OCI-M2 (cell line): ENCODE results near the gene USP47.

Experiments used
- DNase-seq: peaks from one replicate; lab custom pipeline; 2025; ENCODE audit not compliant: unreplicated experiment; lab: John Stamatoyannopoulos, UW

Gene USP47, protein sequence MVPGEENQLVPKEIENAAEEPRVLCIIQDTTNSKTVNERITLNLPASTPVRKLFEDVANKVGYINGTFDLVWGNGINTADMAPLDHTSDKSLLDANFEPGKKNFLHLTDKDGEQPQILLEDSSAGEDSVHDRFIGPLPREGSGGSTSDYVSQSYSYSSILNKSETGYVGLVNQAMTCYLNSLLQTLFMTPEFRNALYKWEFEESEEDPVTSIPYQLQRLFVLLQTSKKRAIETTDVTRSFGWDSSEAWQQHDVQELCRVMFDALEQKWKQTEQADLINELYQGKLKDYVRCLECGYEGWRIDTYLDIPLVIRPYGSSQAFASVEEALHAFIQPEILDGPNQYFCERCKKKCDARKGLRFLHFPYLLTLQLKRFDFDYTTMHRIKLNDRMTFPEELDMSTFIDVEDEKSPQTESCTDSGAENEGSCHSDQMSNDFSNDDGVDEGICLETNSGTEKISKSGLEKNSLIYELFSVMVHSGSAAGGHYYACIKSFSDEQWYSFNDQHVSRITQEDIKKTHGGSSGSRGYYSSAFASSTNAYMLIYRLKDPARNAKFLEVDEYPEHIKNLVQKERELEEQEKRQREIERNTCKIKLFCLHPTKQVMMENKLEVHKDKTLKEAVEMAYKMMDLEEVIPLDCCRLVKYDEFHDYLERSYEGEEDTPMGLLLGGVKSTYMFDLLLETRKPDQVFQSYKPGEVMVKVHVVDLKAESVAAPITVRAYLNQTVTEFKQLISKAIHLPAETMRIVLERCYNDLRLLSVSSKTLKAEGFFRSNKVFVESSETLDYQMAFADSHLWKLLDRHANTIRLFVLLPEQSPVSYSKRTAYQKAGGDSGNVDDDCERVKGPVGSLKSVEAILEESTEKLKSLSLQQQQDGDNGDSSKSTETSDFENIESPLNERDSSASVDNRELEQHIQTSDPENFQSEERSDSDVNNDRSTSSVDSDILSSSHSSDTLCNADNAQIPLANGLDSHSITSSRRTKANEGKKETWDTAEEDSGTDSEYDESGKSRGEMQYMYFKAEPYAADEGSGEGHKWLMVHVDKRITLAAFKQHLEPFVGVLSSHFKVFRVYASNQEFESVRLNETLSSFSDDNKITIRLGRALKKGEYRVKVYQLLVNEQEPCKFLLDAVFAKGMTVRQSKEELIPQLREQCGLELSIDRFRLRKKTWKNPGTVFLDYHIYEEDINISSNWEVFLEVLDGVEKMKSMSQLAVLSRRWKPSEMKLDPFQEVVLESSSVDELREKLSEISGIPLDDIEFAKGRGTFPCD (N-terminal part only)

DNA sequence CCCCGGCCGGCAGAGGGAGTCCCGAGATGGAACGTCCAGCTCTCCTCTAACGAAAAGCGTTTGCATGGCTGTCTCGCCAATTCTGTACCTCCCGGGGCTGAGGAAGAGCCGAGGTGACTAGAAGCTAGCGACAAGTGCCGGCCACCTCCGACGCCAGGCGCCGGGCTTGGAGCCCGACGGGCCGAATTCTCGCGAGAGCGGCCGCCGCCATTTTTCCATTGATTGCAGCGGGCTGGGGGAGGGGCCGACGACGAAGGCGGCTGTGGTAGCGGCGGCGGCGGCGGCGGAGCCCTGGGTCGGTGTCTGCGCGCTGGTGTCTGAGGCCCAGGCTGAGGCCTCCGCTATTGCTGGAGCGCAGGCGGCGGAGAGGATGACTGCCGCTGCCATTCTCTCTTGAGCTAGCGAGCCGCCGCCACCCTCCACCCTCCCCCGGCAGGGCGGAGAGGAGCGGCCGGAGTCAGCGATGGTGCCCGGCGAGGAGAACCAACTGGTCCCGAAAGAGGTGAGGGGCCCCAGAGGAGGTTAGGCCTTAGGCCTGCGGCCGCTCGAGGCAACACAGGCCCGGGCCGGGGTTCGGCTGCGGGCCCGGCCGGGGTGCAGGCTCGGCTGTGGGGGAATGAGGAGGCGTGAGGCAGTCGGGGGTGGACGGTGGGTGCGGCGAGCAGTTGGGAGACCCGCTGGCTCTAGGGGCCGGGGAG lies at the start of gene USP47:
Gene USP47, plus strand, starts transcription at position 250 of the 698 bp plus-strand sequence. Its CDS starts 214 bp downstream, at position 464.
- DNase-seq, result peak; percentile 64

DNA sequence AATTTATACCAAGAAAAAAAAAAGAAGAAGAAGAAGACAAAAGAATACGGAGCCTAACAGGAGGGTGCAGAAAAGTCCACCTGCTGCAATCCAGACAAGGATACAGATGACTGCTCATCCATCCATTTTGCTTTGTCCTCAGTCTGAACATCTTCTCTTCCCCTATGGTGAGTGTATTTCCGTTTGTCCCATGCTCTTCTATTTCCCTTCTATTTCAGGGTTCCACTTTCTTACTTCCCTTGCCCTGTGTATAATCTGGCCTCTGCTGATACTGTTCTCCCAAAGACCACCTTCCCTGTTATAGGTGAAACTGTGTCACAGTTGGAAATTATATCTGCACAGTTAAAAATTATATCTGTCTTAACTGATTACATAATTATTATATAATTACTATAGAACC lies 48.7 kb upstream of the USP47 start:
- DNase-seq, result no peak

DNA sequence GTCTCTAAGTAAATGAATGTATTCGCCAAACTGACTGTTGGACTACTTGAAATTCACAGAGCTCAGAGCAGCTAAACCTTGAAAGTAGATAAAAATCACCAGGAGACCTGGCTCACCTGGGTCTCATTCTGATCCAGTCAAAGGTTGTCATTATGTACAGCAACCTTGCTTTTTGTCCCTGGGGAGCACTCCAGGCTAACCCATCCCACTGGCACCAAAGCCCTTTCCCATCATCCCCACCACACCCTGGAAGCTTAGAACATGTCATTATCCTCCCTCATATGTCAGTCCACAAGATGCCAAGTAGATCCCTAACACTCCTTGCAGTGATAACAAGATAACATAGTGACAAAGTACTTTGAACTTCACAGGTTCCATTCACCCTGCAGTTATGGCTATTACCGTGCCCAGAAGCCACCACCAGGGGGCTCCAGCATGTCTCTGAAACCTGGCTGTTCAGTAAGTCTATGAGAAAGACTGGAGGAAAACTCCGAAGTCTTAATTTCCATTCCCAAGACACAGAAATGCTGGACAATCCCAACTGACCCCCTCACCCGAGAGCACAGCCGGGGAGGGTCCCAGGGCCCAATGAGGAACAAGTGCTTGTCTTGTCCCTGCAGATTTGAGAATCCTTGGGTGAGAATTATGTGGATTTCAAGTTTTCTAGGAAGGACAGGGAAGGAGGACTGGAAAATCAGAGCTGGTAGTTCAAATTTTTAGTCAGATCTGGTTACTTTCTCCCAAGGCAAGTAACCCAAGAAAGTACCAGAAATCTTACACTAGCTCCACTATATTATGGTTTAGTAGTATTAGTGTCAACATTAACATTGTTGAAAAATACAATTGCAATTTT lies 43.0 kb upstream of the USP47 start:
- DNase-seq, result no peak

DNA sequence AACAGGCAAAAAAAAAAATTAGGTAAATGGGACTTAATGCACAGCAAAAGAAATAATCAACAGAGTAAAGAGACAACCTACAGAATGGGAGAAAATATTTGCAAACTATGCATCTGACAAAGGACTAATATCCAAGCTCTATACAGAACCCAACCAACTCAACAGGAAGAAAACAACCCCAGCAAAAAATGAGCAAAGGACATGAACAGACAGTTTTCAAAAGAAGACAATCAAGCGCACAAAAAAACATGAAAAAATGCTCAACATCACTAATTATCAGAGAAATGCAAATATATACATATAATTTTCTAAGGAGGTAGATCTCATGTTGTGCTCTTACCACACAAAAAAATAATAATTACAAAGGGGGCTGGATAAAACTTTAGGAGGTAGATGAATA lies 36.5 kb upstream of the USP47 start:
- DNase-seq, result no peak

DNA sequence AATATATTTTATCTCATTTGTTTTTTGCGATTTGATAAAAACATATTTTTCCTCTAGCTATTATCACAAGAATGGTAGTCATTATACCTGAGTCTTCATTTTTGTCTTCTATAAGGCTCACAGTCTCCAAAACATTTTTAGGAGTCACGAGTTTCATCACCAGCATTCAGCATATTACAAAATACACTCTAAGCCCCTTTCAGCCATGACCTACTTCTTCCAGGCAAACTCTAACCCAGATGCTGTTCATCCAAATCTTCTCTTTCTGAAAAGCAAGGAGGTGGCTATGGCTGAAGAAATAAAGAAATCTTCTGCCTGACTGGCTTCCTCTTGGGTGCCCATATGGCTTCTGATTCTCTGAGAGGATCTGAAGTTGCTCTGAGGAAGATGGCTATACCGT lies 35.7 kb upstream of the USP47 start:
- DNase-seq, result no peak

DNA sequence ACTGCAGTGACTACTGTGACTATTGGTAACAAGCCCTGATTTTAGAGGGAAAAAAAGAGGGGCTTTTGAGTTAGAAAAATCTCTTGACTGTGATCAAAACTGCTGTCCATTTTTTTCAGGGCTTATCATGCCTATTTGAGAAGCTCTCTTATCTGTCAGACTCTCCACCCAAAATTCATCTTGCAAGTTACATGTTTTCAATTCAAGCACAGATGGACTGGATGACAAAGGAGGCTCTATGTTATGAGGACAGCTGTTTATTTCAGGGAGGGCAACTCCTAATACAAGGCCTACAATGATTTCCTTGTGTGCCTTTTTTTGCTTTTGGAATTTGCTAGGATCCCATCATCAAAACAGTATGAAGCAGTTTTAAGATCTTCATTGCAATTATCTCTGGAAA lies 35.2 kb upstream of the USP47 start:
- DNase-seq, result no peak

DNA sequence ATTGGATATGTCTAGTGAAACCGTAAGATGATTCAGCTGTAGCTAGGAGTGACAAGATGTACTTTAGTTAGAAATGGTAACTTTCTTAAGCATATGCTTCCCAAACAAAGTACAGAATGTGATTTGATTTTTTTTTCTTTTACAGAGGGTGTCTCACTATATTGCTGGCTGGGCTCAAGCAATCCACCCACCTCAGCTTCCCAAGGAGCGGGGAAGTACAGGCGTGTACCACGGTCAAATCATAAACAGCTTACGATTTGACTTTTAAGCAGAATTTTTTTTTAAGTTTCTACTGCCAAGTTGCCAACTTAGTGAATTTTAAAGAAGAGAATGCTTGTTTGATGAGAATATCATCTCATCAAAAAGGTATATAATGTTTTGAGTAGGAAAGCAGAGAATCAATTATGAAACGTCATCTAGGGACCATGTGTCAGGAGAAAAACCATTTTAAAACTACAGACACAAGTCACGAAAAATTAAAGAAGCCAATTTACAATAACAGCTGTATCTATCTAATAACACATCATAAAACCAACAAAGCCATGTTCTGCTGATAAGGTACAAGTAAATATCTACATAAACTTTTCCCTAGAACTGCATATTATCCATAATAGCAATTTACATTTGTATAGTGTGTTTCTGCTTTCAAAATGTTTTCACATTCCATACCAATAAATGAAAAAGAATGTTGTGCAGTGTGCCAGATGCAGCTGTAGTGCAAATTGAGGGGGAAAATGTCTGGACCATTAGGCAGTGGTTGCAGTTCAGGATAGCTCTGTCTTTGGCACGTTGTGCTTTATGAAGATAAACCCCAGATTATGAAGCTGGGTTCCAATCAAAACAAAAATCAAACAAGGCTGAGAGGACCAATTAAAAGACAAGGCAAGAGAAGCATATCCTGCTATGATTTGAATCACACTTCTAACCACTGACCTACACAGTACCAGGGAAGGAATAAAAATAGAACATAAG lies 33.7 kb upstream of the USP47 start:
- DNase-seq, result no peak

DNA sequence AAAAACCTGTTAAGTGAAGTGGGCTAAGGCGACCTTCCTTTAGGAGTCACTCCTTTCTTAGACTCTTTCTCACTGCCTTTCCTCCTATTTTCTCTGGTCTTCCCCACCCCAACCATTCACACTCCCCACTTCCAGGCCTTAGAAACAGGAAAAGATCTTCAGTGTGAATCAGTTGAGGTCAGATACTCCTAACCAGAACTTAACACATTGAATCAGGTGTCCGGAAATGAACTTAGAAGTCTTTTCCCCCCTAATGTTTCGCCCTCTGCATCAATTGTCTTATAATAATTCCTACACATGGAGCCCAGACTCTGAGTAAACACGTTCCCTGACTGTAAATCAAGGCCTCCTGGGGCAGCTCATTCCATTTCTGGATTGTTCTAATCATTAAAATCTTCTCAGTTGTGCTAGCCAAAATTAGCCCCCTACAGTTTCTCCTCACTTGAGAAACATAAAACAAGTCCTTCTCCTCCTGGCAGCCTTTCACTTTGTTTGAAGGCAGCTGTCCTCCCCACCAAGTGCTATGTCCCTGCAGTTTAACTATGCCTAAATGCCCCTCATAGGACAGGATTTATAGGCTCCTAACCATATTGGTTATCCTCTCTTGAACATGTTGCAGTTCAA lies 32.7 kb upstream of the USP47 start:
- DNase-seq, result no peak

DNA sequence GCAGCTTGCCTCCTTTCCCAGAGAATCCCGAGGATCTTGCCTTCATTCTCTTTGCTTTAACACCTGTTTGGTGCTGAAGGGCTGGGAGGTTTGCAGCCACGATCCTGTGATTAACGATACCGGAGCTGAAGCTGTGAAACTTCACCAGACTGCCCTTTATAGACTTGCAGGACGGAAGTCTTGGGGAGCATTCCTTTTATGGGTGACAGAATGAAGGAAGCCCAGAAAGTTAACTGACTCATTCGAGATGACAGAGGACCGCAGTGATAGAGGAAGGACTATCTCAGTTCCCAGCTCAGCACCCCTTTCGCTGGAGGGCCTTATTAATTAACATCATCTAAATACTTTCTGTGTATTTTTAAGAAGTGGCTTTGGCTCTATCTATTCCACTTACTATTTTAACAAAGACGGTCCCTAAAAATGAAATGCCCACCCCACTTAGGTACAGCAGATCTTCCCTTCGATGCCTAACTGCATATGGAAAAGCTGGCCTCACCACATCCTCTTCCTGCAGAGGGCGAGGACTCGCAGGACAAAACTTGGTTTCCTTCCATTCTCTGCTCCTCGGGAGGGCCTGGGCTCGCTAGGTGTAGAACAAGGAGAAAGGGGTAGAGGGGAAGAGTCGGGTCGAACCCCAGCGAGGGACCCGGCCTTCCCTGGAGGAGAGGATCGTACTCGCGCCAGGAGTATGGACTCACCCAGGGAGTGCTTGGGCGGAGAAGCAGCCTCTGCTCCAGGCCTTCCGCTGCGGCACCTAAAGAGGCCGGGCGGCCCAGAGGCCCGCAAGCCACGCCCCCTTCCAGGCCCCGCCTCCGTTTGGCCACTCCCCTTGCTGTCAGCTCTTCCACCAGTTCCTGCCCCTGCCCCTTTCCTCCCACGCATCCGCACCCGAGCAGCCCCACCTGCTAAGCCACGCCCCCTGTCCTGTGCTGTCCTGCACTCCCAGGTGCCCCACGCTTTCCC lies 30.7 kb upstream of the USP47 start:
- no peak for DNase-seq

DNA sequence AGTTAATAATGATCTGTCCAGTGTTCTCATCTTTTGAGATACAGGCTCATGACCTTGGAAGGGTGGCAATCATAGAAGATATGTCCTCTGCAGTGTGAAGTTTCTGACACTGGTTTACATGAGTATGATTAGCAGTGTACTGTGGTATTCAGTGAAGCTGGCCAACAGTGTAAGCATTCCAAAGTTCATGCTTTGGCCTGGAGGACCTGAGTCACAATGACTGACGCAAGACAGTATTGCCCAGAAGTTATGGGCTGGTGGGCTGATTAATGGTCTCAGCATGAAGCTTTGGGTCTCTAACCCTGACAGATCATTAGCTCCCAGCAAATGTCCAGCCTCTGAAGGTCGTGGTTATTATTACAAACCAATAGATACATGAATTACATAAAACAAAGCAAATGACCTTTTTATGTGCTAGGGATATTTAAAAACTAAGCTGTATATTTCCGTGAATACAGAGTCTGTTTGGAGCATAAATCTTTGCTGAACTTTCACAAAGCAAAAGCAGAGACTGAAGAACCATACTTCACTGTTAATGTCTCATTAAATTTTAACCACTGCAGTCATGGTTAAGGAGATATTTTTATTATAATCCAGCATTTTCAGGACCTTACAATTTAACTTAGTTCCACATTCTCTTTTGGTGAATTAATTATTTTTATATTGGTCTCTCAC lies 28.3 kb upstream of the USP47 start:
- DNase-seq, result no peak

DNA sequence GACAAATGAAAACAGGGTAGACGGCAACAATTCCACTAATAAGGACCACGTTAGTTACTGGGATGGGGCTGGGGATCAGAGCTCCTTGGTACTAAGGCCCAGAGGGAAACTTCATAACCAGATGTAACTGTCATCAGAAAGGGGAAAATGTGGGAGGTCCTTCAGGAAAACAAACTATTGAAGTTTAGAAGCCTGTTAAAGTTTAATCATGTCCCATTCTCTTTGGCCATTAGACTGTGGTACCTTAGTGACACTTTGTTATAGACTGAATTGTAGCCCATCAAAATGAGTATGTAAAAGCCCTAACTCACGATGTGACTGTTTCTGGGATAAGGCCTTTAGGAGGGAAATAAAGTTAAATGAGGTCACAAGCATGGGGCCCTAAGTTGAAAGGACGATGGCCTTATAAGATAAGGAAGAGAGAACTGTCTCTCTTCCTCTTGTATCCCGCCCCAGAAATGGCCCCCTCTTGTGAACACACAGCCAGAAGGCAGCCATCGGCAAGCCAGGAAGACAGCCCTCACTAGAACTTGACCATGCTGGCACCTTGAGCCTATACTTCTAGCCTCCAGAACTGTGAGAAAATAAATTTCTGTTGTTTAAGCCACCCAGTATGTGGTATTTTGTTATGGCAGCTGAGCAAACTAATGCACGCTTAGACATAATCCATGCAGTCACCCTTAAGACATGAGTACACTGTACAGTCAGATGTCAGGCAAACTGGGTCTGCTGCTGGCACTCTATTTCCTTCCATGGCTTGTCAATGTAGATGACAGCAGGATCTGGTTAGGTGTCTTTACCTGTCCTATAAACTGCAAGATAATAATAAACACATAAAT lies 26.9 kb upstream of the USP47 start:
- no peak for DNase-seq

DNA sequence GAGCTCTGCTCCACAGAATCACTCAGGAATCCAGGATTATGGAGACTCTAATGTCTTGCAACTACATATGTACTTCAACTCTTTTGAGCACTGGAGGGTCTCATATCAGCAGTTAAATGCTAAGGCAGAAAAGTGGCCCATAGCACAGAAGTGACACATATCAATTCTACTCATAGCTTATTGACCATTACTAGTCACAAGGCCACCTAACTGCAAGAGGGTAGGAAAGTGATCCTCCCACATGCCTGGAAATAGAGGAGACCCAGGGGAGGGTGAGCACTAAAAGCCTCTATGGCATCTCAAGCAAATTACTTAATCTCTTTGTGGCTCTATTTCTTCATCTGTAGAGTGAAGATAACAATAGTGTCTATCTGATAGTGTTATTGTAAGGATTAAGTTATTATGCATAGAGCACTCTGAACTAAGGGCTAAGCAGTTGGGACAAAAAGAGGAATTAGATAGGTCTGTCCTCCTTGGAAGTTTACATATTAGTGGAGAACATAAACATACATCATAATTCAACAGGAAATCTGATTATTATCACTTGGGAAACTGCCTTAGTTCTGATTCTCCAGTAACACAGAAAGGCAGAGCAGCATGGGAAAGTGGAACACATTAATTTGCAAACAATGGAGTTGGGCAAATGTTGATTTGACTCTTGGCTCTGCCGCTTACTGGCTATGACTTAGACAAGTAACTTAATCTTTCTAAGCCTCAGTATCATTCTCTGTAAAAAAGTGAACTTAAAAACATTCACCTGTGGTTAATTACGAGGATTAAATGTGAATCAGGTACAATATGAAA lies 25.1 kb upstream of the USP47 start:
- no peak for DNase-seq

DNA sequence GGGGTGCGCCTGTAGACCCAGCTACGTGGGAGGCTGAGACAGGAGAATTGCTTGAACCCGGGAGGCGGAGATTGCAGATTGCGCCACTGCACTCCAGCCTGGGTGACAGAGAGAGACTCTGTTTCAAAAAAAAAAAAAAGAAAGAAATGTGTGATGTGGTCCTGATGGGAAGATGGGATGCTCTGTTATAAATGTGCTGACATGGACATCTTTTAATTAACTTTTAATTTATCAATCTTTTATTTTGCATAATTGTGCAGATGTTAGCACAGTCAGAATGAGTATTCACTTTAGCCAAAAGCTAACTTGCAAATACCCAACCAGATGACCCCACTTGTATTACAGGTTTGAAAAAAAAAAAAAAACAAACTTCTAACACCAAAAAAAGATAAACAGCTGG lies 23.8 kb upstream of the USP47 start:
- DNase-seq, result no peak

DNA sequence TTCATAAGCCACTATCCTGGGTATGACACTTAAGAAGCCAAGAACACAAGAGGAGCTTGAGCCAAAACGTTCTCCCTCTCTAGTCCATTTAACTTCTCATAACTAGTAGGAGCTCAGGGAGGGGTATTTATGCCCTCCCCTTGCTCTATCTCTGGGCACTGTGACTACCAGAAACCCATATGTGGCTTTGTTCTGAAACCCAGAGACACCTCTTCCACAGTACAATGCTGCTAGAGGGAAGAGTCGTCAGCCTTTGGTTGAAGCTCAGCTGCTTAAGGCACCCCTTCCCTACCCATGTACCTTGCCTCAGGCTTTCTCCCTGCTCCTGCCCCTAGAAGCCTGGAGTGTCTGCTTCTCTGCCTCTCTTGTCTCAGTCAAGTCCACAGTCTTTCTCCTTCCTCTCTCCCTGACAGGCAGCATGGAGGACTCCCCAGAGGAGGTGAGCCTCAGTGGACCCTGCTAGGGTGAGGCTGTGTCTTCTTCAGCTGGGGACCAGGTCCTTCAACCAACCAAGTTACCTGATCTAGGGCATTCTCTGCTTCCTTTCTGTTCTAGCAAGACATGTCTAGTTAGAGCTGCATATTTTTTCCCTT lies 23.1 kb upstream of the USP47 start:
- DNase-seq, result no peak
